Activated CD8-positive, alpha-beta memory T cell treated with anti-CD3 and anti-CD28 coated beads for 24 hours (primary cell): Measurements from ENCODE around the gene CACNG6.
"Not testable (repeated sequence)": the region's sequence is repeated elsewhere in the genome, so short reads cannot be mapped to it uniquely, and the experiment has no call there.

Experiments
- DNase-seq: peaks from one replicate; pipeline ENCODE4 v3.0.0-alpha.2; 2020

Gene CACNG6, protein sequence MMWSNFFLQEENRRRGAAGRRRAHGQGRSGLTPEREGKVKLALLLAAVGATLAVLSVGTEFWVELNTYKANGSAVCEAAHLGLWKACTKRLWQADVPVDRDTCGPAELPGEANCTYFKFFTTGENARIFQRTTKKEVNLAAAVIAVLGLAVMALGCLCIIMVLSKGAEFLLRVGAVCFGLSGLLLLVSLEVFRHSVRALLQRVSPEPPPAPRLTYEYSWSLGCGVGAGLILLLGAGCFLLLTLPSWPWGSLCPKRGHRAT

DNA sequence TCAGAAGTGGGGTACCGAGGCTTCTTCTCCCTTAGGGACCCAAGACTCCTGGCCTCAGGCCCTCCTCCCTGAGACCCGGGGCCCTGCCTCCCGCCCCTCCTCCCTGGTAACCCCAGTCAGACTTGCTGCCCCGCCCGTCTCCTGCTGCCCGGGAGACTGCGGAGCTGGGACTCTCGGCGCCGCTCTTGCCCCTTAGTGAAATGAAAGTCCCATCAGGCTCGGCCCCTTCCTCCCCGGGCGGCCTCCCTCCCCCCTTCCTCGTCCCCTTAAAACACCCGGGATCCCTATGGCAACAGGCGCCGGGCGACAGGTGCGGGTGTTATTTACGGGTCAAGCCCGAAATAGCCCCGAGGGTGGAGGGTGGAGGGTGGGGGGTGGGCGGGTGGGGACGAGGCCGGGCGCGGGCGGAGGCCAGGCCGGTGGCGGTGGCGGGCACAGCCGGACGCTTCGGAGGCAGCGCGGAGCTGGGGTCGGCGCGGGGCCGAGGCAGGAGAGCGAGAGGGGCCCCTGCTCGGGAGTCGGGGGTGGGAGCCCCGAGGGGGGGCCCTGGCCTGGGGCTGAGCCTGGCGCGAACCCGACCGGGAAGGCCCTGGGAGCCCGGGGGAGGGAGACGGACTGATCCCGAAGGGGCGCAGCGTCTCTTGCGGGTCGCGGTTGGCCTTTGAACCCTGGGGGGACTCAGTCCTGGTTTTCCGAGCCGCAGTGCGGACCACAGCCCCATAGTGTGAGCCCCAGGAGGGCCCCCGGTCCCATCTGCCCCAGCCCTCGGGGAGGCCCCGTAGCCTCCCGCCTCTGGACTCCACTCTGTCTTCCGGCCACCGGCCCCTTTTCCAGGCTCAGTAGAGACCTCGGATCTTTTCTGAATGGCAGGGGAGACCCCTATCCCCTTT, at the start of gene CACNG6:
Gene CACNG6, plus strand, starts transcription at position 414 of the 890 bp plus-strand sequence. CDS start 1,241 bp downstream, outside the sequence.
- DNase-seq, result no peak

DNA sequence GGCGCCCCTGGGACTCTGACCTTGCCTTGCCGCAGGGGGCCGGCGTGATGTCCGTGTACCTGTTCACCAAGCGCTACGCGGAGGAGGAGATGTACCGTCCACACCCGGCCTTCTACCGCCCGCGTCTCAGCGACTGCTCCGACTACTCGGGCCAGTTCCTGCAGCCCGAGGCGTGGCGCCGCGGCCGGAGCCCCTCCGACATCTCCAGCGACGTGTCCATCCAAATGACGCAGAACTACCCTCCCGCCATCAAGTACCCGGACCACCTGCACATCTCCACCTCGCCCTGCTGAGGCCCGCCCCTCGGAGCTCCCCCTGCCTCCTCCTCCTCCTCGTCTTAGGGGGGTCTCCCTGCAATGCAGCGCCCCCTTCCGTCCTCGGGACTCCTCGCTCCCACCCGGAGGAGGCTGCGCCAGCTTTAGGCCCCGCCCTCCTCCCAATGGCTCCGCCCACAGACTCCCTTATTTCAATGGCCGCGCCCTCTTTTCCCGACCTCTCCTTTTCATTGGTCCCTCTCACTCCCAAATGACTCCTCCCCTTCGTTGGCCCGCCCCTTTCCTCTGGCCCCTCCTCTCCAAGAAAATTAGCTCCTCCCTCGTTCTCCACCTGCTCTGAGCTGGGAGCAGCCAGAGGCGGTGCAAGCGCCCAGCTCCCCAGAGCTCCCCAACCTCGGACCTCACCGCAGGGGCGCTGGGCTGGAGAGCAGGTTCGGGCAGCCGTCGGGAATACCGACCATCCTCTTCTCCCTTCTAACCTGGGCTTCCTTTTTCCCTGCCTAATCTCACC, 49.2 kb upstream of the CACNG6 start:
- DNase-seq, result no peak

DNA sequence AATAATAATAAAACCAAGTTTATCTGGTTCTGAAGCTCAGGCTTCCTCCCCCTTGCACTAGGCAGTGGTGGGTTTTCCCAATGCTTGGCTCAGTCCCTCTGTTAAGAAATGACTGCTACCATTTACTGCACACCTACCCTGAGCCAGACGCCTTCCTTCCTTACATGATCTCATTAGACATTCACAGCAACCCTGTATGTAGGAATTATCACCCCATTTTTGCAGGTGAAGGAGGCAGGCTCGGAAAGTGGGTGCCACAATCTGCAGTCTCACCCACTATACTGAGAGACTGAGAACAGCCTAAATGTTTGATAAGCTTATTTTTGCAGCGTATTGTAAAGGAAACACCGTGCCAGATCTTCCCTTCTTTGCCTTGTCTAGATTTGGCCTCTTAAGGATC, 47.0 kb upstream of the CACNG6 start:
- DNase-seq, result no peak

DNA sequence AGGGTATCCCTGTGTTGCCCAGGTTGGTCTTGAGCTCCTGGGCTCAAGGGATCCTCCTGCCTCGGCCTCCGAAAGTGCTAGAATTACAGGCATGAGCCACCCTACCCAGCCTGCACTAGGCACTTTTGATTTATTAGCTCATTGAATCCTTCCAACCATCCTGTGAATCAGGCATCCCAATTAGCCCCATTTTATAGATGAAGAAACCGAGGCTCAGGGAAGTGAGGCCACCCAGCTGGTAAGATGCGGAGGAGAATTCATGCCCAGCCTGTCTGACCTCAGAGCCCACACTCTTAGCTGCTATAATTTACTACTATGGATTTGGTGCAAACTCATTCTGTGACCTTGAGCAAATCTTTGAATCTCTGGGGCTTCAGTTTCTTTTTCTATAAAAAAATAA, 46.5 kb upstream of the CACNG6 start:
- no peak for DNase-seq

DNA sequence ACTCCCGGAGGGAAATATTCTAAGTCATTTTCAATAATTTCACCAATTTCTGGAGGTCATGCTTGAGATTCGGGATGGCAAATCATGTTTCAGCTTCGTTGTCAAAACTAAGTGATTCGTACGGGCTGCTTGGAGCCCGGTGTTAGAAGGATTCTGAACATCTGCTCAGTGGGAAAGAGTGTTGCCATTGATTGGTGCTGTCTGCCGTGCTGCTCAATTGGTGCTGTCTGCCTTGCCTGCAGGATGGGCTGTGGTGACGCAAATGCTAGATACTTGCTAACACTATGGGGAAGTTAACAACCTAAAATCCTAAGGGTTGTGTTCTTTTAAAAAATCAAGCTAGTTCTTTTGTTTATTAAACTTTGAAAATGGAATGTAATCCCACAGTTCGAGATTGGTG, 46.0 kb upstream of the CACNG6 start:
- no peak for DNase-seq

DNA sequence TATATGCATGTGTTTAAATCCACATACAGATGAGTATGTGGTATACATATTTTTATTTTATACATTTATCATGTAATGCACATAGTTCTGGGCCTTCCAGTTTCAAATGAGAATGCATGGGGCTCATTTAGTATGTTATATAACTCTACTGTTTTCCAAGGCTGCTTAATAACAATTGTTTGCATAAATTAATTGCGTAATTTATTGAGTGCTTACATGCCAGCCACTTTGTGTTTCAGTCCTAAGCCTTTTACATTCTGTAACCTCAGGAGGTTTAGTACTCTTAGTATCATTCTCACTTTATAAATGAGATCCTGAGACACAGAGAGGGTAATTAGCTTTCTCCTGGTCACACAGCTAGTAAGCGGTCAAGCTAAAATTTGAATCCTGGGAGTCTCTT, 45.4 kb upstream of the CACNG6 start:
- no peak for DNase-seq

DNA sequence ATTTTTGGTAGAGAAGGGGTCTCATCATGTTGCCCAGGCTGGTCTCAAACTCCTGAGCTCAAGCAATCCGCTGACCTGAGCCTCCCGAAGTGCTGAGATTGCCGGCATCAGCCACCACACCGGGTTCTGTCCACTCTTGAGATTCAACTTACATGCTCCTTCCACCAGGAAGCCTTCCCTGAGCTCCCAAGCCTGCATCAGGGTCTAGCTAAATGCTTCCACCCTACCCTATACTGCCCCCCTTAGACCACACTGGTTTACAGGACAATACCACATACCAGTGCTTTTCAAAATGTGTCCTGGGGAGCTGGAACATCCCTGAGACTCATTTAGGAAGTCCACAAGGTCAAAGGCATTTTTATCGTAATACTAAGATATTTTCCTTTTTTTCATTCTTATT, 43.8 kb upstream of the CACNG6 start:
- DNase-seq, result no peak

DNA sequence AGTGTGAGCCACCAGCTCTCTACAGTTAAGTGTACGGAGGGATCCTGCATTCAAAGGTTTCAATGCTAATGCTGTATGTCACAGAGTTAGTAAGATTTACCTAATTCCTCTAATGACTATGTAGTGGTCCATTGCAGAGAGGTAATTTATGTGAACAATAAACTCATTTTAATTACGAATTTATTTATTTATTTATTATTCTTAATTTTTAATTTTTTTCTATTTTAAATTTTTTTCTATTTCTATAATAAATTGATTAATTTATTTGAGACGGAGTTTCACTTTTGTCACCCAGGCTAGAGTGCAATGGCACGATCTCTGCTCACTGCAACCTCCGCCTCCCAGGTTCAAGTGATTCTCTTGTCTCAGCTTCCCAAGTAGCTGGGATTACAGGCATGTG, 42.8 kb upstream of the CACNG6 start:
- DNase-seq, result not testable (repeated sequence)

DNA sequence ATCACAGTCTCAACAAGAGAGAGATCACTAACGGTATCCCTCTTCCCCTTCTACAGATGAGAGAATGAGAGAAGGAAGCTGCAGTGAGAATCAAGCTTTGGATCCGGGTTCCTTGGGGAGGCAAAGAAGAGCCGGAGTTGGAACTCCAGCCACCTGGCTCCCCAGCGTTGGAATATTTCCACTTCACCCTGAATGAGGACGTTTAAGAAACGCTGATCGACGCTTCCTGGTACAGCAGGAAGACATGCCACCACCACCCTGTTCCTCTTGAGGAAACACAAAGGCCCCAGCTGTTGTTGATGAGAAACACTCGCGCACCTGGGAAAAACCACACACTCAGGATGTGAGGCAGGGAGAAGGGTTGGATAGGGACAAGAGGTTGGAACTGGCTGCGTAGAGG, 40.0 kb upstream of the CACNG6 start:
- no peak for DNase-seq

DNA sequence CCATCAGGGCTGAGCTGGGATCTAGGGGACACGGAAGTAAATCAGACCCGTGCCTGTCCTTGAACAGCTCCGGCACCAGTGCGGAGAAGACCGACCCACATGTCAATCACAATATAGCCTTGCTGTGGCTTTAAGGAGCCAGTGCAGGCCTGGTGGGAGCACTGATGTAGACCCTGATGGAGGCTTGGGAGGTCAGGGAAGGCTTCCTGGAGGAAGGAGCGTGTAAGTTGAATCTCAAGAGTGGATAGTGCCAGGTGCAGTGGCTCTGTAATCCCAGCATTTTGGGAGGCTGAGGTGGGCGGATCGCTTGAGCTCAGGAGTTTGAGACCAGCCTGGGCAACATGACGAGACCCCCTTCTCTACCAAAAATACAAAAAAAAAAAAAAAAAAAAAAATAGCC, 39.5 kb upstream of the CACNG6 start:
- DNase-seq, result no peak

DNA sequence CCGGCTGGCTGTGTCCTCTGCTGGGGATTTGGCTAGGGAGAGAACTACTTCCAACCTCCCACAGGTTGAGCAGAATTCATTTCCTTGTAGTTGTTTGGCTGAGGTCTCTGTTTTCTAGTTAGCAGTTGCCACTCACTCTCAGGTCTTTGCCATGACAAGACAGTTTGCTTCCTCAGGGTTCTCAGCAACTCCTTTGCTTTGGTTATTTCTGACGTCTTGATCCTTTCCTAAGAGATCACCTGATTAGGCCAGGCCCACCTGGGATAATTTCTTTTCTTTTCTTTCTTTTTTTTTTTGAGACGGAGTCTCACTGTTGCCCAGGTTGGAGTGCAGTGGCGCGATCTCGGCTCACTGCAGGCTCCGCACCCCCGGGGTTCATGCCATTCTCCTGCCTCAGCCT, 38.1 kb upstream of the CACNG6 start:
- no peak for DNase-seq

DNA sequence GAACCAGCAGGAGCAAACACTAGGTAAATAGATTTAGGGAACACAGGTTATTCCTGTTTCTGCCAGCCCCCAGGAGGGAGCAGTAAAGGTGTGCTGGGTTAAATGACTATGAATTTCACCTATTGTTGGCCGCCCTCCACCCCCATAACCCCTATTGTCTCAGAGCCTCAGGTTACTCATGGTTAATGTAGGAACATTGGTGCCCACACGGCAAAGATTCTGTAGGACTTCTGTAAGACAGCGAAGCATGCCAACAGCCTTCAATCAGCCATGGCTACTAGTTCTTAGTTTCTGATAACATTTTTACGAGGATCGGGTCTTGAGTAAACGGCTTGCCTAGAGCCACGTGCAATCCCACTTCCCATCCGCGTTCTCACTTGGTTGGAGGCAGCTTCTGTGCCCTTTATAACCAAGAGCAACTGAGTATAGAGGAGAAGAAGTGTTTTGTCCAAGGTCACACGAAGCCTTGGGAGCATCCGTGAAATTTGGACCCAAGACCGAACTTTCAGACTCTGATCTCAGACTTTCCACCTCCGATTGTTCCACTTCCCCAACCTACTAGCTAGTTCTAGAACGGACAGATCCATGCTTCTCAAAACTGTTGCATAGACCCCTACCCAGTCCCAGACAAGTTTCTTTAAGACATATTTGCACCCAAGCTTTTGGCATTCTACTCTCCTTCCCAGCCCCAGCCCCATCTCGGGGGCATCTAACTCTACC, 33.8 kb upstream of the CACNG6 start:
- DNase-seq, result no peak

DNA sequence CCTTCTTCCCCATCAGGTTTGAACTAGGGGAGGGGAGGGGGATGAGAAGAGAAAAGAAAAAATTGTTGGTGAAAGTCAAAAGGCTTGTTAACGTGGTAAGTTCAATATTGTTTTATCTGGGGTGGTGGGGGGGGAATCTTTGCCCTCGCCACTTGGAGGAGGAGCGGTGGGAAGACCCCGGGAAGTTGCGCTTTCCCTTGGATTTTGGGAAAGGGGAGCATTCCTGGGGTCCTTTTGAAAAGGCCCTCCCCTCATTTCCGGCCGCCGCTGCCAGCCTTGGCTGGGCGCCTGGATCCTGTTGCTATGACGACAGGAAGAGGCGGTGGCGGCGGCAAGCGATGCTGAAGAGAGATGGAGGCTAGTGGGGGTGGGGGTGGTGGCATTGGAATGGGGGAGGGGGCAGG, 33.3 kb upstream of the CACNG6 start:
- DNase-seq, result no peak

DNA sequence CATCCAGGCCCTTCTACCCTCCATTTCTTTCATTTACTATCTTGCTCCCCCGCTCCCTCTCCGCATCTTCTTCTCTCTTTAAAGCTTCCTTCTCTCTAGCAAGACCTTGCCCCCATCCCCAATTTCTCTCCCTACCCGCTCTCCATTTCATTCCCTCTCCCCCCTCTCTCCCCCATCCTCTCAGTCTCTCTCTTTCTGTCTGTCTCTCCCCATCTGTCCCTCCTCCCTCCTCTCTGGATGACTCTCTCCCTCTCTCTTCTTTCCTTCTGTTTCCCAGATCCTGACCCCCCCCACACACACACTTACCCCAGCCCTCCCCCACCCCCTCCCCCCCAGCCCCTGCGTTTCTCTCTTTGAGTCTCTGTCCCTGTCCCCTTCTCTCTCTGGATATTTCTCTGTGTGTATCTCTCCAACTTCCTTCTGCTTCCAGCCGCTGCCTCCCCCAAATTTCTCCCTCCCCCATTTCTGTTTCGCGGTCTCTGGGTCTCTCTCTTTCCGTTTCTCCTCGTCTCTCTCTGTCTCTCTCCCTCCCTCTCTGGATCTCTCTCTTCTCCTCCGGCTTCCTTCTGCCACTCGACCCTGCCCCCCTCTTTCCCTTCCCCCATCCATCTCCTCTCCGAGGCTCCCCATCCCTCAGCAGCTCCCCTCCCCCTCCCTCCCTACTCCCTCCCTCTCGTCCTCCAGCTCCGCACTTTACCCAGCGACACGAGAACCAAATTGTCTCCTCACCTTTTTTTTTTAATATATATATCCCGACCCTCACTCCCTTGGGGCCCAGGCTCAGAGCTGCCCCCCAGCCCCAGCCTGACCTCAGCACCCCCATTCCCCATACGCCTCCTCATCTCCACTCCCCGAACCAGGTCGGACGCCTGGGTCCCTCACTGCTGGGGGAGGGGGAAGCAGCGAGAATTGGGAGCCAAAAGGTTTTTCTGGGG, 32.3 kb upstream of the CACNG6 start:
- DNase-seq, result no peak

DNA sequence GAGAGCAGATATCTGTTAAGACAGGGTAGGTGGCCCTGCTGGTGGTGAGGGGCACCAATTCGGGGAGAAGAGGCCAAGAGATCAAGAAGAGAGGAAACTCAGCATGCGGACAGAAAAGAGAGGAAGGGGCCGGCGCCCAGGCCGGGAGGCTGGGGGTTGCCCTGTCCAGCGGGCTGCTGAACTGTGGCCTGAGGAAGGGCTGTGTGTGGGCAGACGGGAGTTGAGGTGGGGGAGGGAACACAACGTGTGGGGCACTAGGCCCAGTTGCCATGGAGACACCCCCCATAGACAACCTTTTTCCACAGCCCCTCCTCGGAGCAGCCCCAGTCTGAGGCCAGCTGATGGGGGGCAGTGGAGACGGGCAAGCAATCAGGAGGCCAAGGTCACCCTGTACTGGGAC, 31.2 kb upstream of the CACNG6 start:
- no peak for DNase-seq

DNA sequence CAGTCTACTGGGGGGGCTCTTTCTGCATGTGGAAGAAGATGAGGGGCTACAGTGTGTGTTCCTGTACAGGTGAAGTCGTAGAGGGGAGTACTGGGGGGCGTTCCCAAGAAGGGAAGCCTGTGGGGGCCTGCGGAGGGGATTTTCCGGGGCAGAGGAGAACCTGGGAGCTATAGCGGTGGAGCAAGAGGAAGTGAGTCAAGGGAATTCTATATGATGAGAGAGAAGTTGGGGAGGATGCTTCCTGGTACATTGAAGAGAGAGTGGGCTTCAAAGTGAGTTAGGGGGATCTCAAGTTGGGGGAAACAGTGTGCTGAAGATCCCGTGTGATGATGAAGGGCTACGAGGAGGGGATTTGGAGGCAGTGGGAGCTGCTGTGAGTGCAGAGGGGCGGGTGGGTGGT, 30.6 kb upstream of the CACNG6 start:
- DNase-seq, result no peak

DNA sequence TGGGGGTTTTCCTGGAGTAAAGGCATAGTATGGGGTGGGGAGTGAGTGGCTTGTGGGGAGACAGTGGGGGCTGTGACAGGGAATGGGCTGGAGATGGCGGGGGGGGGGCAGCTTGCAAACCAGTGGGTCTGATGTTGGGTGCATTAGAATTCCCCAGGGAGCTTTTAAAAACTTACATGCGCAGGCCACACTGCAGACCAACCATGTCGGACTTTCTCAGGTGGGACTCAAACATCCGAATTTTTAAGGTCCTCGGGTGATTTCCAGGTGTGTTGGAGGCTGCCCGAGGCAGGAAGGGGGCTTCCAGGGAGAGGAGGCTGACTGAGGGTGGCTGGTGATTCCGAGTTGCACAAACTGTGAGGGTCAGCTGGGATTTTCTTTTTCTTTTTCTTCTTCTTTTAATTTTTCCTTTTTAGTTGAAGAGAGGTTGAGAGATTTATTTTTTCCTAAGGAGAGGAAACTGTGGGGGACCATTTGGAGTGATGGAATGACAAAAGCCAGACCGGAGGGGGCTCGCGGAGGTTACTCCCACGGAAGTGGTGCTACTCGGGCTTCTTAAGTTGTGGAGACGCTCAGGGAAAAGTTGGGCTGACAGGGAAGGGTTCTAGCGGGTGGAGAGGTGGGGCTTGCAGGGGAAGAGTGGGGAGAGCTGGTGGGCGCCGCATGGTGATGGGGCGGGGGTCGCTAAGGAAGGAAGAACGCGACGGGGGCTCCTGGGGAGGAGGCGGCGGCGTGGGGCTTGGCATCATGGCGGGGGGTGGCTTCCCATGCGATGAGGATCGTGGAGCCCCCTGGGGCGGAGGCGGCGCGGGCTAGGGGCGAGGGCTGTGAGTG, 29.7 kb upstream of the CACNG6 start:
- no peak for DNase-seq

DNA sequence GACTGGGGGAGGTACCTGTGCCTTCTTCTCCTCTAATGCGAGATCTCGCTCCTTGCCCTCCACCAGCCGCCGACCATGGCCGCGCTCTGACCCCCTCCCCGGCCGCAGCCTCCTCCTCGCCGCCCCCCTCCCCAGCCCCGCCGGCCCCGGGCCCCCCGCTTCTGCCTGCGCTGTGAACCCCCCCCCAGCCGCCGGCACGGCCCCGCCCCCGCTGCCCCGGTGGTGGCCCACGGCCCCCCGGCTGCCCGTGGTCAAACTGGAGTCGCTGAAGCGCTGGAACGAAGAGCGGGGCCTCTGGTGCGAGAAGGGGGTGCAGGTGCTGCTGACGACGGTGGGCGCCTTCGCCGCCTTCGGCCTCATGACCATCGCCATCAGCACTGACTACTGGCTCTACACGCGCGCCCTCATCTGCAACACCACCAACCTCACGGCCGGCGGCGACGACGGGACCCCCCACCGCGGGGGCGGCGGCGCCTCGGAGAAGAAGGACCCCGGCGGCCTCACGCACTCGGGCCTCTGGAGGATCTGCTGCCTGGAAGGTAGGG, 28.5 kb upstream of the CACNG6 start, which contains the start of gene CACNG8:
Gene CACNG8, plus strand, starts transcription at position 51 of the 545 bp plus-strand sequence.
- no peak for DNase-seq

DNA sequence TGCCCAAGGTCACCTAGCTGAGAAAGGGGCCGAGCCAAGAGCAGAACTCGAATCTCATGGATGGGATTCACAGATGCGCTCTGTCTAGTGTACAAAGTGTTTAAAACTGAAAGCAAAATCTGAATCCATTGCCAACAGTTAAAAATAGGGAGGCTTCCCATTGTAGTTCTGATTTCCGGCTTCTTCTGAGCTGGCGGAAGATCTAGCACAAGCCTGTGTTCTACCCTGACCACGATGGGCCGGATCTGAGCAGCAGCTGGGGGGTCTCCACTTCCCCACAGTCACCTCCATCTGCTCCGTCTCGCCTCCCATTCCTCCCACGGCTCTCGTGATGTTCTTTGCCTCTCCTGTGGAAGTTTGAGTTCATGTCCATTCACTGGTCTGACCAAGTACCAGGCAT, 26.3 kb upstream of the CACNG6 start:
- DNase-seq, result no peak

DNA sequence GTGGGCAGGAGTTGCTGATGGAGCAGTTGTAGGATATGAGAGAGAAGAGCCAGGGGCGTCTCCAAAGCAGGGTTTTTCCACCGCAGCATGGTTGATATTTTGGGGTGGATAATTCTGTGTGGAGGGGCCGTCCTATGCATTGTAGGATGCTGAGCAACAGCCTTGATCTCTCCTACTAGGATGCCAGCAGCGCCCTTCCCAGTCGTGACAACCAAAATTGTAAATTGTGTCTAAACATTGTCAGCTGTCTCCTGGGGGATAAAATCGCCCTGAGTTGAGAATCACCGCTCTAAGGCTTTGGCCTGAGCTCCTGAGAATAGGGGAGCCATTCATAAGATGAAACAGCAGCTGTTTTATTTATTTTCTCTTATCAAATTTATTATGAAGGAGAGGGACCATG, 24.5 kb upstream of the CACNG6 start:
- DNase-seq, result no peak
